ENCODE measurements around the gene RAX2.

RAX2 gene

DNA sequence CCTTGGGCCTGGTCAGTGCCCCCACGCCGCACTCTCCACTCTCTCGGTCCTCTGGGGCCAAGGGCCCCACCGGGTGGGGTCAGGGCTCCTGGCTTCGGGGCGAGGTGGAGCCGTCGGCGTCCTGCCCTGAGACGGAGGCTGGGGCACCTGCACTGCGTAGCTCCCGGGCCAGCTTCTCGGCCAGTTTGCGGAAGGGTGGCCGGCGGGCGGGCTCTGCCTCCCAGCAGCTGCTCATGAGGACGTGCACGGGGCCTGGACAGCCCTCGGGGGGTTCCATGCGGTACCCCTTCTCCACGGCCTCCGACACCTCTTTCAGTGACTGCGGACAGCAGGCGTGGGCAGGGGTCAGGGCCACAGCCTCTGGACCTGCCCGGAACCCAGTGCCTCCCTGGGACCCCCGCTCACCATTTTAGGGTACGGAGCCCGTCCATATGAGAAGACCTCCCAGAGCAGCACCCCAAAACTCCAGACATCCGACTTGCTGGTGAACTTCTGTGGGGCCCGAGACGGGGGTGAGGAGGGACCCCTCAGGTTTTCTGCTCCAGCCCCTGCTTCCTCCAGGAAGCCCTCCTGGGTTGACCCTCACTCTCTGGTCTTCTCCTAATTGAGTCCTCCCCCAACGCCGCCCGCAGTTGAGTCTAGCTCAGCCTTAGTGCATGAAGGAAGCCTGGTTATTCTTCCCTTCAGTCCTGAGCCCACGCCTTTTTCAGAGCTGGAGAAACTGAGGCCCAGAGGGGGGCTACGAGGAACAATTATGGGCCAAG is 6.3 kb upstream of the RAX2 start:
- H3K27me3 Mint-ChIP-seq: no peaks in the 10 kb centered on the region
- intact Hi-C loops (cut with micrococcal nuclease): no loop called here
- no peak overlapping the region for H3K4me3 Mint-ChIP-seq
- peaks cover 29% of the 10 kb centered on the region for H3K9me3 Mint-ChIP-seq
- peaks cover 5% of the 10 kb centered on the region for H3K4me1 Mint-ChIP-seq (ENCODE audit: low read depth)
- no peak overlapping the region for H3K27ac Mint-ChIP-seq
- peaks cover 35% of the 10 kb centered on the region for H3K36me3 Mint-ChIP-seq (ENCODE audit: low read depth)

DNA sequence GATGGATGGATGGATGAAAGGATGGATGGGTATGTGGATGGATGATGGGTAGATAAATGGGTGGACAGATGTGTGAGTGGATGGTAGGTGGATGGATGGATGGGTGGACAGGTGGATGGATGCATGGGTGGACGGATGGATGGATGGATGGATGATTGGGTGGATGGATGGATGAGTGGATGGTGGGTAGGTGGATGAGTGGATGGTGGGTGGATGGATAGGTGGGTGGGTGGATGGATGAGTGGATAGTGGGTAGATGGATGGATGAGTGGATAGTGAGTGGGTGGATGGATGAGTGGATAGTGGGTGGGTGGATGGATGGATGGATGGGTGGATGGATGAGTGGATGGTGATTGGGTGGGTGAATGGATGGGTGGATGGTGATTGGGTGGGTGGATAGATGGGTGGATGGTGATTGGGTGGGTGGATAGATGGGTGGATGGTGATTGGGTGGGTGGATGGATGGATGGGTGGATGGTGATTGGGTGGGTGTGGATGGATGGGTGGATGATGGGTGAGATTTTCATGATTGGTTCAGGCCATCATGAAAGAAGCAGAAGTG is 4.5 kb upstream of the RAX2 start:
- peaks cover 2% of the 10 kb centered on the region for H3K27me3 Mint-ChIP-seq
- H3K36me3 Mint-ChIP-seq (ENCODE audit: low read depth): peaks cover 18% of the 10 kb centered on the region
- intact Hi-C loops (cut with micrococcal nuclease): no loop called here
- H3K27ac Mint-ChIP-seq: no peak overlapping the region
- no peak overlapping the region for H3K4me3 Mint-ChIP-seq
- peaks cover 13% of the 10 kb centered on the region for H3K9me3 Mint-ChIP-seq
- H3K4me1 Mint-ChIP-seq (ENCODE audit: low read depth): peaks cover 5% of the 10 kb centered on the region

DNA sequence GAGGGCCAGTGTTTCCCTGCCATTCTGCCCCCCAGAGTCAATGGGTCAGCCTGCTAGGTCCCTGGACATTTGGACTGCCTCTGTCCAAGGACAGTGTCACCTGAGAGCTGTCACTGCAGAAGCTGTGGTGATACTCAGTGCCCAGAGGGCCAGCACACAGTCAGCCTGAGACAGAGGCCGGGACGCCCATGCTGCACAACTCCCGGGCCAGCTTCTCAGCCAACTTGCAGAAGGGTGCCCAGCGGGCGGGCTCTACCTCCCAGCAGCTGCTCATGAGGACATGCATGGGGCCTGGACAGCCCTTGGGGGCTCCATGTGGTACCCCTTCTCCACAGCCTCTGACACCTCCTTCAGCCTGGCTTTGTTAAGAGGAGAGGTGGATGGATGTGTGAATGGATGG is 3.8 kb upstream of the RAX2 start:
- H3K9me3 Mint-ChIP-seq: peaks cover 7% of the 10 kb centered on the region
- peaks cover 2% of the 10 kb centered on the region for H3K27me3 Mint-ChIP-seq
- intact Hi-C loops (cut with micrococcal nuclease): no loop called here
- peaks cover 14% of the 10 kb centered on the region for H3K36me3 Mint-ChIP-seq (ENCODE audit: low read depth)
- no peak overlapping the region for H3K27ac Mint-ChIP-seq
- H3K4me1 Mint-ChIP-seq (ENCODE audit: low read depth): peaks cover 5% of the 10 kb centered on the region
- H3K4me3 Mint-ChIP-seq: no peak overlapping the region

DNA sequence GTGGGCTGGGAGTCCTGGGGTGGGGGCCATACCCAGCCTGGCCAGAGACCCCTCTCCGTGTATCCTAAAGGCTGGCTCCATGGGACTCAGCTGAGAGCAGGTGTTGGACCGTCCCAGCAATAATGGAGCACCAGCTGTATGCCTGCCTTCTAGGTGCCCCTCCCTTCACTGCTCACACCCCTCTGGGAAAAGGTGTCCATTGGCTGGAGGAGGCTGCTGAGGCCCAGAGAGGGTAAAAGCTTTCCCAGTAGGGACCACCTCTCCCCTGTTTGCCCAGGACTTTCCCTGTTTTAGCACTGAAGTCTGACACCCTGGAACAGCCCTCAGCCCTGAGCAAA is 3.3 kb upstream of the RAX2 start:
- no peak overlapping the region for H3K27ac Mint-ChIP-seq
- H3K27me3 Mint-ChIP-seq: peaks cover 2% of the 10 kb centered on the region
- intact Hi-C loops (cut with micrococcal nuclease): no loop called here
- peaks cover 14% of the 10 kb centered on the region for H3K36me3 Mint-ChIP-seq (ENCODE audit: low read depth)
- no peak overlapping the region for H3K4me3 Mint-ChIP-seq
- peaks cover 7% of the 10 kb centered on the region for H3K9me3 Mint-ChIP-seq
- peaks cover 5% of the 10 kb centered on the region for H3K4me1 Mint-ChIP-seq (ENCODE audit: low read depth)

DNA sequence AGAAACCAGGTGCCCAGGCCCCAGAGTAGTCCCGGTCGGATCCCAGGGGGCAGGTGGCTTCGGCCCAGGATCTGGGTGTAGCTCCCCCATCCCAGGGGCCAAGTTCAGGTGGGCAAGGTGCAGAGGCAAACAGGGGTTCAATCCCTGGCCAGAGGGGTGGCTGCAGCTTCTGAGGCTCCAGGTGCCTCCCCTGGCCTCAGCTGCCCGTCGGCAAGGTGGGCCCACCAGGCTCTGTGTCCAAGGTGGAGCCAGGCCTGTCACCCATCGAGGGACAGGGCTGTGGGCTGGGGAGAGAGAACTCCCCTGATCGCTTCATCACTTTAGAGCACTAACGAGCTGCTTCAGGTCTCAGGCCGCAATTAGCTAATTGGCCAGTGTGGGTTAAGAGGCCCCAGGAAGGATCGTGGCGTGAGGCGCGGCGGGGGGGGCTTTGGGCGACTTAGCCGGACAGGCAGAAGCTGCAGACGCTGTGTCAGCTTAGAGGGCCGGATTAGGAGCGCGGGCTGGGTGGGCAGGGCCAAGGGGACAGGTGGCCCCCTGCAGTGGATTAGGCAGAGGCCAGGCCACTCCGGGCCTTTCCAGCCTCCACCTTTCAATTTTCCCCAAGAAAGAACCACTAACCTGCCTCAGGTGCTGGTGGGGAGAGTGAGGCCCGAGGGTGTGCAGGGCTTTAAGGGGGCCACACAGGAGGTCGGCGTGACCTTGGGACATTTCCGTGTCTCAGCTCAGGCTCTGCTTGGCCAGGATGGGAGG is 2.8 kb upstream of the RAX2 start:
- H3K9me3 Mint-ChIP-seq: peaks cover 7% of the 10 kb centered on the region
- peaks cover 5% of the 10 kb centered on the region for H3K4me1 Mint-ChIP-seq (ENCODE audit: low read depth)
- H3K27me3 Mint-ChIP-seq: peaks cover 2% of the 10 kb centered on the region
- no peak overlapping the region for H3K27ac Mint-ChIP-seq
- peaks cover 19% of the 10 kb centered on the region for H3K36me3 Mint-ChIP-seq (ENCODE audit: low read depth)
- no peak overlapping the region for H3K4me3 Mint-ChIP-seq
- intact Hi-C loops (cut with micrococcal nuclease): no loop called here

DNA sequence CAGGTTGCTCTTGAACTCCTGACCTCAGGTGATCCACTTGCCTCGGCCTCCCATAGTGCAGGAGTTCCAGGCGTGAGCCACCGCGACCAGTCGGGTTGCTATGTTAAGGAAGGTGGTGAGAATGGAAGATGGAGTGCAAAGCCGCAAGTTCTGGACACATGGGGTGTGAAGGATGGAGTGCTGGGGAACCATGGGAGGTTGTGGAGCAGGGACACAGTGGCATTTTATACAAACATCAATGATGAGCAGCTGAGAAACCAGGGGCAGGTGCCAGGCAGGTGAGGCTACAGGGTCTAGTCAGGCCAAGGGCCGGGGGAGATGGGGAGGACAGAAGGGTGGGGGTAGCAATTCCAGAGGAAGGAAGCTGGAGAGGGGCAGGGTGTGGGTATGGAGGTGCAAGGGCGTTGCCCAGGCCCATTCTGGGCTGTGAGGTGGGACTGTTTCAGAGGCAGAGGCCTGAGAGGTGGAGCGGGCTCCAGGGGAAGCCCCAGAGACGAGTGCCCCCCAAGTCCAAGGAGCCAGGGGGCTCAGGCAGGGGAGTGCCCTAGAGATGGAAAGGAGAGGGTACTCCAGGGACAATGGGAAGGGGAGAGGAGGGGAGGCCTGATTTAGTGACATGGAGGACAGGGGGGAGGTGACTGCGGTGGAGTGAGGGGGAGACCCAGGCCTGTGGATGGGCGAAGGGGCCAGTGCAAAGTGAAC is 1.9 kb upstream of the RAX2 start:
- no peak overlapping the region for H3K27ac Mint-ChIP-seq
- intact Hi-C loops (cut with micrococcal nuclease): no loop called here

DNA sequence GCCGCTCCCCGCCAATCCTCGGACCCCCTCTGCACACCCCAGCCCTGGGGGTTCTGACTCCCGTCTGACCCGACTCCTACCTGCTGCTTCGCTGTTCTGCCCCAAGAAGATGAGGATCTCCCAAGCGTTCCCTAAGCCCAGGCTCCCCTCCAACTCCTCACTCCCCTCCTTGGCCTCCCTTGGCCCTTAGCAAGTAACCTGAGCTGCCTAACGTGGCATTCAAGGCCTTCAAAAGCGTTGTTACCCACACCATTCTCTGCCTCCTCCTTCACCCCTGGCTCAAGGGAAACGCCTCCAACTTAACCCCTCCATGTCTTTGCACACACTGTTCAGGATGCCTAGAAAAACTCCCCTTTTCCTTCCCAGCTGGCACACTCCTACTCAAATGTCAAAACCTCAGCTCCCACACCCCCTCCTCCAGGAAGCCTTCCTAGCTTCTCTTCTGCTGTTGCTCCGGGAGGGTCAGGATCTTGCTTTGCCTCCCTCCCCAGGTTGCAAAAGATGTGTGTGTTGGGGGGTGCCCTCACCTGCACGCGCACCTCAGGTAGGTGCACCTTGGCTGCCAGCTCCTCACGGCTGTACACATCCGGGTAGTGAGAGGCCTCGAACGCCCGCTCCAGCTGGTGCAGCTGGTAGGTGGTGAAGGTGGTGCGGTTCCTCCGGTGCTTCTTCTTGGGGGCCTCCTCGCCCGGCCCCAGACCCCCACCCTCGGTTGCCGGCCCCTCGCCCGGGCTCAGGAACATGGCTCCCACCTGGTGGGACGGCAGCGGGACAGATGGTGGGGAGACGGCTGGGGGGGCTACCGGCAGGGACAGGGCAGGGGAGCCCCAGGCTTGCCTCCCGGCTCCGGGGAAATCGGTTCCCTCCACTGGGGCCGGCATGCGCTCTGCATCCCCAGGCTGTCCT is 775 bp downstream of the RAX2 start:
- Mint-ChIP-seq H3K36me3 (ENCODE audit: low read depth) (peaks cover 40% of the 10 kb centered on the region), H3K9me3 (peaks cover under 1% of the 10 kb centered on the region), H3K4me1 (ENCODE audit: low read depth) (peaks cover 6% of the 10 kb centered on the region), H3K27me3 (peaks cover 2% of the 10 kb centered on the region), H3K27ac (no peak overlapping the region), H3K4me3 (no peak overlapping the region)
- intact Hi-C loops (cut with micrococcal nuclease): no loop called here

More for the DNA sequence above, 1.9 kb upstream of the RAX2 start:
- Mint-ChIP-seq H3K9me3 (peaks cover 7% of the 10 kb centered on the region), H3K27me3 (peaks cover 2% of the 10 kb centered on the region), H3K4me3 (no peak overlapping the region), H3K4me1 (ENCODE audit: low read depth) (peaks cover 5% of the 10 kb centered on the region), H3K36me3 (ENCODE audit: low read depth) (peaks cover 27% of the 10 kb centered on the region)

DNA sequence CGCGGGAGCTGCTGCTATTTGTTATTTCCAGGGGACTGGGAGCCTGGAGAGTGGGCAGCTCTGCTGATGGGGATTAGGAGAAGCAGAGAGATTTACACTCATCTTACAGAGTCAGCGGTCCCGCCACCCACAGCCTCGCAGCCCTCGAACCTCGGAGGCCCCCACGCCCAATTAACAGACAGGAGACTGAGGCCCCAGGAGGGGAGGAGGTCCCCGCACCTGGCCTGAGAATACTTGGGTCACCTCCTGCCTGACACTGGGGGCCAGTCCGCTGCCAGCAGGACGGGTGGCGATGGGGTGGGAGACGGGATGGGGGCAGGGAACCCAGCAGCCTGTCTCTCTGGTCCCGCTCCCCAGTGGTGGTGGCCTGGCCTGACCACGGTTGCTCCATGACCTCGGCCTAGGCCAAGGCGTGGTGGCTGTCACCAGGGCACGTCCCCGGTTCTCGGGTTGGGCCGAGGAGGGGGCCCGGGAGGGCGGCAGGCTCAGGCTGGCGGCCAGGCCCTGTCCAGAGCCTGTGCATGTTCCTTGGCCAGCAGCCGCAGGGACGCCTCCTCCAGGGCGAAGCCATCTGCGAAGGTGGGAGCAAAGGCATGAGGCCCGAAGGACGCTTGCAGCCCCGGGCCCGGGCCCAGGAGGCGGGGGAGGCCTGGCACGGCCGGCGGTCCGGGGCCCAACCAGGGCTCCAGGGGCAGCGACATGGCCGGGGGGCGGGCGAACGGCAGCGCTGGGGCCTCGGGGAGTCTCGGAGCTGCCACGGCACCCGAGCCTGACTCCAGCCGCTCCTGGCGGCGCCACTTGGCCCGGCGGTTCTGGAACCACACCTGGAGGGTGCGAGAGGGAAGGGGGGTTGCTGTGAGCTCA is 1.7 kb downstream of the RAX2 start:
- H3K4me3 Mint-ChIP-seq: no peak overlapping the region
- peaks cover 48% of the 10 kb centered on the region for H3K36me3 Mint-ChIP-seq (ENCODE audit: low read depth)
- H3K9me3 Mint-ChIP-seq: no peaks in the 10 kb centered on the region
- H3K27me3 Mint-ChIP-seq: peaks cover 2% of the 10 kb centered on the region
- H3K27ac Mint-ChIP-seq: no peak overlapping the region
- intact Hi-C loops (cut with micrococcal nuclease): no loop called here
- peaks cover 8% of the 10 kb centered on the region for H3K4me1 Mint-ChIP-seq (ENCODE audit: low read depth)

DNA sequence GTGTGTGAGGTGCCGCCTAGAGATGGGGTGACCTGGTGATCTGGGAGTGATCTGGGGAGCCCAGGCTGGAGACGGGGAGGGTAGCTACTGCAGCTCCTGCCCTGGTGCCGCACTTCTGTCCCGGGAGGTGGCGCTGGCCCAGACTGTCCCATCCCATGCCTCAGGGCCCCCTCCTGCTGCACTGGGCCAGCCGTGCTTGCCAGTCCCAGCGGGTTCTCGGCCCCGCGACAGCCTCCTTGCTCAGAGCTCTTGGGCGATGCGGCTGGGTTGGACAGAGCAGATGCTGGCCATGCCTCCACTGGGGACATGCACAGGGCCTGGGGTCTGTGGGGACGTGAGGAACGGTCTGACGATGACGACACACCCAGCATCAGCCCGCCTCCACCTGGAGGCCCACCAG is 2.5 kb downstream of the RAX2 start:
- Mint-ChIP-seq H3K4me1 (ENCODE audit: low read depth) (peaks cover 8% of the 10 kb centered on the region), H3K27ac (no peak overlapping the region), H3K27me3 (peaks cover 2% of the 10 kb centered on the region), H3K36me3 (ENCODE audit: low read depth) (peaks cover 54% of the 10 kb centered on the region), H3K4me3 (no peak overlapping the region), H3K9me3 (no peaks in the 10 kb centered on the region)
- intact Hi-C loops (cut with micrococcal nuclease): no loop called here

DNA sequence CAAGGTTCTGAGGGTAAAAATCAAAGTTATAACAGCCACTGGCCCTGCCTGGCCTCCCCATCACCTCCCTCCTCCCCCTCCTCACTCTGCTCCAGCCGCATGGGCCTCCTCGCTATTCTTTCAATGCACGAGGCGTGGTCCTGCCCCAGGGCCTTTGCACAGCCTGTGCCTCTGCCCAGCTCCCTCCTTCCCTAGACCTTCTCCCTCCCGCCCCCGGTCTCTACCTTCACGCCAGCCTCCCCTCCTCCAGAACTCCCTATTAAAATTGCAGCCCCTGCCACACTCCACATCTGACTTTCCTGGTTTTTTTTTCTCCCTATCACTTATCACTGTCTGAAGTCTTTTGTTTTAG is 3.3 kb downstream of the RAX2 start:
- H3K27ac Mint-ChIP-seq: no peak overlapping the region
- H3K27me3 Mint-ChIP-seq: peaks cover 2% of the 10 kb centered on the region
- H3K36me3 Mint-ChIP-seq (ENCODE audit: low read depth): peaks cover 54% of the 10 kb centered on the region
- peaks cover 8% of the 10 kb centered on the region for H3K4me1 Mint-ChIP-seq (ENCODE audit: low read depth)
- intact Hi-C loops (cut with micrococcal nuclease): no loop called here
- H3K9me3 Mint-ChIP-seq: no peaks in the 10 kb centered on the region
- H3K4me3 Mint-ChIP-seq: no peak overlapping the region

DNA sequence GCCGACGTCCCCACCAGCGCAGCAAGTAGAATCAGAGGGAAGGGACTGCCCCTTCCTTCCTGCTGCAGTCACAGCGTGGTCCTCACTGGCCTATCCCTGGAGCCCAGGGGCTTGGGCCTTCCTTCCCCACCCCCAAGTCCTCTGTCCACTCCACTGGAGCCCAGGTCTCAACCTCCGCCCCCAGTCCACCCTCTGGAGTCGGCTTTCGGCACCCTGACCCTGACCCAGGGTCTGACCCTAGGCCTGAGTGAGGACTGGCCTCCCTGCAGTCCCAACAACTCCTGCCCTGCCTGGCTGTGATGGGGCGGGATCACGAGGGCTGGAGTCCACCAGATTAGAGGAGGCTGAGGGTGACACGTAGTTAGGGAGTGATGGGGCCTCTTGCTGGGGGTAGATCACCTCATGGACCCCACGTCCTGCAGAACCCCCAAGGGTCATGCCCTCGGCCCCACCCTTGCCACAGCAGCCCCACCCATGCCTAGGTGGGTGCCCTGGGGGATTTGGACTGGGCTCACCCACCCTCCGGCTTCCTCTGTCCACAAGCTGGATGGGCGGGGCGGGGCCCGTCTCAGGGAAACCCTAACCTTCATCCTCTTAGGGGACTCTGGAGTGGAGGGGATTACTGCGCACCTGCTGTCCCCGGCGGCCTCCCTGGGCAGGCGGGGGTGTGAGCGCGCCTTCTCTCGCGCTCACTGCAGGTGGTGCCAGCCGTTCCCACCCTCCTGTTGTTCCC is 3.8 kb downstream of the RAX2 start:
- Mint-ChIP-seq H3K36me3 (ENCODE audit: low read depth) (peaks cover 54% of the 10 kb centered on the region), H3K9me3 (no peaks in the 10 kb centered on the region), H3K27me3 (peaks cover 2% of the 10 kb centered on the region), H3K4me1 (ENCODE audit: low read depth) (peaks cover 8% of the 10 kb centered on the region), H3K4me3 (no peak overlapping the region), H3K27ac (no peak overlapping the region)
- intact Hi-C loops (cut with micrococcal nuclease): no loop called here

DNA sequence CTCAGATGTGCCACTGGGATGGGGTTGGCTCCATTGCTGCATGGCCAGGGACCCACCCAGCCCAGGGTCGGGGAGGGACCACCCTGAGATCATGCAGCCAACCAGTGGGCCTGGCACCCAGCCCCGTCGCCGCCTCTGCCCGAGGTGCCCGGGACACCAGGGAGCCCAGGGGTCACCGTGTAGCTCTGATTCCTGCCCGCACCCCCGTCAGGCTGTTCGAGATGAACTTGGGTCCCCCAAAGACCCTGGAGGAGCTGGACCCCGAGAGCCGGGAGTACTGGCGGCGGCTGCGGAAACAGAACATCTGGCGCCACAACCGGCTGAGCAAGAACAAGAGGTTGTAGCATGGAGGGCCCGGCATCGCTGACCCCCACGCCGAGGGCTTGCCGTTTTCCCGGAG is 5.0 kb downstream of the RAX2 start:
- H3K27me3 Mint-ChIP-seq: no peaks in the 10 kb centered on the region
- no peak overlapping the region for H3K4me3 Mint-ChIP-seq
- intact Hi-C loops (cut with micrococcal nuclease): no loop called here
- H3K27ac Mint-ChIP-seq: no peak overlapping the region
- H3K9me3 Mint-ChIP-seq: no peaks in the 10 kb centered on the region
- peaks cover 9% of the 10 kb centered on the region for H3K4me1 Mint-ChIP-seq (ENCODE audit: low read depth)
- H3K36me3 Mint-ChIP-seq (ENCODE audit: low read depth): peaks cover 54% of the 10 kb centered on the region
